HEK293 (cell line): Measurements from ENCODE around the gene FAM171A2.
A peak's percentile ranks its signal among the peaks of the same experiment; 100 is the strongest.

Experiments used
- CTCF ChIA-PET: fragments of 350-600 bp; formaldehyde crosslinking; extraction: SDS; loops from one replicate; lab custom pipeline; 2021; ENCODE audit warnings: antibody characterized with exemption; lab: Yijun Ruan, JAX
- POLR2A ChIA-PET: fragments of 300-600 bp; formaldehyde crosslinking; extraction: SDS; loops from one replicate; lab custom pipeline; 2020; ENCODE audit warnings: antibody characterized with exemption, inconsistent platforms; lab: Yijun Ruan, JAX
- H3K27ac ChIP-seq: fragments of 200-500 bp; sonication (Bioruptor generic); 2 replicates; pipeline ENCODE4 v1.5.1; 2014; ENCODE audit warnings: low read depth, low read length, control low read depth, inconsistent platforms; ENCODE audit errors: extremely low read depth
- H3K36me3 ChIP-seq, 2 experiments: fragments of 200-500 bp in 1 of 2; sonication (Bioruptor generic) in 1 of 2; 1 replicate in 1 of 2; 2 replicates in 1 of 2; pipeline ENCODE4 v1.5.1; 2014 to 2017; ENCODE audit warnings: inconsistent platforms in 2 of 2, low read length in 2 of 2; ENCODE audit not compliant: control insufficient read depth in 2 of 2, insufficient read depth in 1 of 2
- H3K4me1 ChIP-seq: fragments of 200-500 bp; sonication (Bioruptor generic); 2 replicates; pipeline ENCODE4 v1.5.1; 2014; ENCODE audit warnings: mild to moderate bottlenecking, low read length, inconsistent platforms; ENCODE audit not compliant: control insufficient read depth, insufficient read depth
- H3K4me3 ChIP-seq: 2 replicates; pipeline ENCODE4 v1.5.1; 2011; ENCODE audit warnings: low read depth, mild to moderate bottlenecking, control low read depth, low read length, moderate library complexity
- H3K9me3 ChIP-seq: fragments of 200-500 bp; sonication (Bioruptor generic); 2 replicates; pipeline ENCODE4 v1.5.1; 2014; ENCODE audit warnings: low read depth, low read length, inconsistent platforms; ENCODE audit not compliant: control insufficient read depth, insufficient read depth
- FEZF1 ChIP-seq: fragments of 450-650 bp; formaldehyde crosslinking; IDR thresholded peaks from 2 replicates; pipeline ENCODE4 v1.5.1; 2016; ENCODE audit warnings: missing biosample characterization, missing genetic modification characterization
- ZBTB26 ChIP-seq: fragments of 450-650 bp; formaldehyde crosslinking; optimal IDR thresholded peaks from 2 replicates; pipeline ENCODE3; 2016; ENCODE audit warnings: missing biosample characterization, mild to moderate bottlenecking, missing genetic modification characterization
- ZFP3 ChIP-seq: fragments of 450-650 bp; formaldehyde crosslinking; IDR thresholded peaks from 2 replicates; pipeline ENCODE4 v1.5.1; 2016; ENCODE audit warnings: low read depth, missing biosample characterization, missing genetic modification characterization
- ZFP37 ChIP-seq: fragments of 450-650 bp; formaldehyde crosslinking; IDR thresholded peaks from 2 replicates; pipeline ENCODE4 v1.5.1; 2016; ENCODE audit warnings: missing biosample characterization, missing genetic modification characterization
- ZNF121 ChIP-seq: fragments of 450-650 bp; formaldehyde crosslinking; IDR thresholded peaks from 2 replicates; pipeline ENCODE4 v1.5.1; 2016; ENCODE audit warnings: missing biosample characterization, missing genetic modification characterization
- ZNF19 ChIP-seq: fragments of 450-650 bp; formaldehyde crosslinking; IDR thresholded peaks from 2 replicates; pipeline ENCODE4; 2016; ENCODE audit warnings: missing biosample characterization, missing genetic modification characterization, low read depth
- ZNF341 ChIP-seq: fragments of 450-650 bp; formaldehyde crosslinking; IDR thresholded peaks from 2 replicates; pipeline ENCODE4; 2016; ENCODE audit warnings: low read depth, missing biosample characterization, missing genetic modification characterization
- ZNF449 ChIP-seq: fragments of 450-650 bp; formaldehyde crosslinking; IDR thresholded peaks from 2 replicates; pipeline ENCODE4 v1.5.1; 2017; ENCODE audit warnings: missing biosample characterization, mild to moderate bottlenecking, missing genetic modification characterization, moderate library complexity
- ZNF501 ChIP-seq: fragments of 450-650 bp; formaldehyde crosslinking; IDR thresholded peaks from 2 replicates; pipeline ENCODE4 v1.5.1; 2016; ENCODE audit warnings: missing biosample characterization, missing genetic modification characterization
- ZNF518A ChIP-seq: fragments of 450-650 bp; formaldehyde crosslinking; conservative IDR thresholded peaks from 2 replicates; pipeline ENCODE4 v1.5.1; 2016; ENCODE audit warnings: low read depth, missing biosample characterization, missing genetic modification characterization
- ZNF660 ChIP-seq: fragments of 450-650 bp; IDR thresholded peaks from 2 replicates; pipeline ENCODE4 v1.5.1; 2018; ENCODE audit warnings: missing biosample characterization, mild to moderate bottlenecking, missing genetic modification characterization
- ZSCAN30 ChIP-seq: fragments of 450-650 bp; IDR thresholded peaks from 2 replicates; pipeline ENCODE4 v1.5.1; 2018; ENCODE audit warnings: missing biosample characterization, mild to moderate bottlenecking, missing genetic modification characterization, moderate library complexity
- TF ChIP-seq, protein P1 (sequence below): fragments of 450-650 bp; formaldehyde crosslinking; IDR thresholded peaks from 2 replicates; pipeline ENCODE4 v1.5.1; 2016; ENCODE audit warnings: missing biosample characterization, missing genetic modification characterization

The FAM171A2 gene

GRCh38 chr17:44408786-44409185, 45.1 kb upstream of the FAM171A2 start:
- no peak for TF ChIP-seq ZNF341 (tag by site-specific recombination)
- TF ChIP-seq, protein P1, sequence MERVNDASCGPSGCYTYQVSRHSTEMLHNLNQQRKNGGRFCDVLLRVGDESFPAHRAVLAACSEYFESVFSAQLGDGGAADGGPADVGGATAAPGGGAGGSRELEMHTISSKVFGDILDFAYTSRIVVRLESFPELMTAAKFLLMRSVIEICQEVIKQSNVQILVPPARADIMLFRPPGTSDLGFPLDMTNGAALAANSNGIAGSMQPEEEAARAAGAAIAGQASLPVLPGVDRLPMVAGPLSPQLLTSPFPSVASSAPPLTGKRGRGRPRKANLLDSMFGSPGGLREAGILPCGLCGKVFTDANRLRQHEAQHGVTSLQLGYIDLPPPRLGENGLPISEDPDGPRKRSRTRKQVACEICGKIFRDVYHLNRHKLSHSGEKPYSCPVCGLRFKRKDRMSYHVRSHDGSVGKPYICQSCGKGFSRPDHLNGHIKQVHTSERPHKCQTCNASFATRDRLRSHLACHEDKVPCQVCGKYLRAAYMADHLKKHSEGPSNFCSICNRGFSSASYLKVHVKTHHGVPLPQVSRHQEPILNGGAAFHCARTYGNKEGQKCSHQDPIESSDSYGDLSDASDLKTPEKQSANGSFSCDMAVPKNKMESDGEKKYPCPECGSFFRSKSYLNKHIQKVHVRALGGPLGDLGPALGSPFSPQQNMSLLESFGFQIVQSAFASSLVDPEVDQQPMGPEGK (tag by site-specific recombination), result no peak
- TF ChIP-seq ZNF660 (tag by site-specific recombination), result no peak
- no peak for TF ChIP-seq ZSCAN30 (tag by site-specific recombination)
- TF ChIP-seq ZNF501 (tag by site-specific recombination), result no peak
- no peak for TF ChIP-seq ZNF518A (tag by site-specific recombination)
- no peak for TF ChIP-seq FEZF1 (tag by site-specific recombination)
- TF ChIP-seq ZFP37 (tag by site-specific recombination), result no peak
- TF ChIP-seq ZNF121 (tag by site-specific recombination), result no peak
- no peak for TF ChIP-seq ZNF19 (tag by site-specific recombination)
- TF ChIP-seq ZBTB26 (tag by site-specific recombination), result no peak
- no peak for TF ChIP-seq ZNF449 (tag by site-specific recombination)
- no peak for TF ChIP-seq ZFP3
- peaks cover 22 to 28% of the 10 kb centered on the region in 2 experiments for H3K36me3 ChIP-seq
- POLR2A ChIA-PET, result no interaction called here
- H3K4me3 ChIP-seq, result no peak overlapping the region
- CTCF ChIA-PET, result interaction anchor here (0.6 to 1.9 kb wide), 4 partner anchors 9 to 115 kb away, joined by 4 to 10 read pairs (median 6); no protein-coding TSS in a partner anchor
- H3K9me3 ChIP-seq, result no peaks in the 10 kb centered on the region
- H3K27ac ChIP-seq, result no peak overlapping the region
- no peaks in the 10 kb centered on the region for H3K4me1 ChIP-seq

GRCh38 chr17:44402564-44403172, 39.0 kb upstream of the FAM171A2 start:
- Histone ChIP-seq H3K4me1 (no peaks in the 10 kb centered on the region), H3K9me3 (no peaks in the 10 kb centered on the region), H3K36me3 (peaks cover 44 to 74% of the 10 kb centered on the region in 2 experiments), H3K4me3 (no peak overlapping the region), H3K27ac (no peak overlapping the region)
- POLR2A ChIA-PET, result interaction anchor here (0.7 kb wide), 1 partner anchor 749 kb away, joined by 5 read pairs; no protein-coding TSS in a partner anchor
- CTCF ChIA-PET, result interaction anchor here (2.7 kb wide), 1 partner anchor 120 kb away, joined by 14 read pairs; no protein-coding TSS in a partner anchor
- TF ChIP-seq ZNF121 (tag by site-specific recombination), result peak; percentile 27; the same call in 1 of the 2 replicates
- no peak for TF ChIP-seq ZNF341 (tag by site-specific recombination)
